ENCODE results near the gene ABLIM2.
"Not testable (repeated sequence)": the region's sequence is repeated elsewhere in the genome, so short reads cannot be mapped to it uniquely, and the experiment has no call there.

The ABLIM2 gene

DNA sequence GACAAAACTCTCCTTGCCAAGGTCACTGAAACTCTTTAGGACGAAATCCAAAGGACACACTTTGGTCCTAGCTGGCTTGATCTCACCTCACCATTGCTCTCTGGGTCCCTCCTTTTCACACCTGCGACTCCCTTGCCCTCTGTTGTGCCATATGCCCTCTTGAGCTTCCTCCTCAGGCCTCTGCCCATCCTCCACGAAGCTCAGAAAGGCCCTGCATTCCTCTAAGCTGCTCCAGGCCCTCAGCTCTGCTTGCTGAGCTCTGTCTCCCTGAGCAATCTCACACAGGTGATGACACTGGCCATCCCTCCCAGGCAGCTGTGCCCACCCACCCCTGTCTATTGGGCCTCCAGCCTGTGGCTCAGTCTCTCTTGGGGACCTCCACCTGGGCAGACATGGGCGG is 208.9 kb downstream of the ABLIM2 start:
- DNase-seq, result no peak
- intact Hi-C loops (cut with DNase I), result no loop called here

DNA sequence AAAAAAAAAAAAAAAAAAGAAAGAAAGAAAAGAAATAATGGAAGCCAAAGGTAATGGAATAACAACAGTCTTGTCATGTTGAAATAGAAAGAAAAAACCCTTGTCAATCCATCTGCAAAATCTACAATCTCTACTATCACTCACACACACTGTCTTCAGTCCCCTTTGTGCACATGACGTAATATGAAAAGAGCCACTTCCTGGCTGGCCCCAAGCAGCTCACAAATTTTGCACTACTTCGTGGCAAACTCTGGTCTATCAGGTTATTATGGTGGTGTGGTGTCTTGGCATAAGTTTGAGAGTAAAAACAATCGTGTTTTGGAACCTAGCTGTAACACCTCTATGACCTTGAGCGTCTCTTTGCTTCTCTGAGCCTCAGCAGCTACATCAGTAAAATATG is 210.7 kb downstream of the ABLIM2 start:
- intact Hi-C loops (cut with DNase I), result no loop called here
- no peak for DNase-seq

DNA sequence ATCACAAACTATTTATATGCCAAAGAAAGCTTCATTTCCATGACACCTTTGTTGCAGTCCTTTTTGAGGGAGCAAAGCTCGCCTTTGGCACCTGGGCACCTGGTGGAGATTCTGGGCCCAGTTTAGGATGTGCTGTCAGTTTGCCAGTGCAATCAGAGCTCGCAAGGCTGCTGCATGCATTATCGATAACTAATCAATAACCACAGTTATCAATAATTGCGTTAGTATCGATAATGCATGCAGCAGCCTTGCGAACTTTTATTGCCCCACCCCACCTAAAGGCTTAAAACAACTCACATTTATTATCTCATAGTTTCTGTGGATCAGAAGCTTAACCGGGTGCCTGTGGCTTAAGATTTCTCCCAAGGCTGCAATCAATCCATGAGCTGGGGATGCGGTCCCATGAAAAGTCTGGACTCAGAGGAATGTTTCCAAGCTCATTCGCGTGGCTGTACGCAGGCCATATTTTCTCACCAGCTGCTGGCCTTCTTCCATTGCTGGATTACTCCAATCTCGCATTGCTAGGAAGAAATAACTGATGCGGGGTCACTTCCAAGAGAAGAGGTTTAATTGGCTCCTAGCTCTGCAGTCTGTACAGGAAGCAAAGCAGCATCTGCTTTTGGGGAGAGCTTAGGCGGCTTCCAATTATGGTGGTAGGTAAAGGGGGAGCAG is 212.8 kb downstream of the ABLIM2 start:
- DNase-seq, result no peak
- intact Hi-C loops (cut with DNase I), result no loop called here

DNA sequence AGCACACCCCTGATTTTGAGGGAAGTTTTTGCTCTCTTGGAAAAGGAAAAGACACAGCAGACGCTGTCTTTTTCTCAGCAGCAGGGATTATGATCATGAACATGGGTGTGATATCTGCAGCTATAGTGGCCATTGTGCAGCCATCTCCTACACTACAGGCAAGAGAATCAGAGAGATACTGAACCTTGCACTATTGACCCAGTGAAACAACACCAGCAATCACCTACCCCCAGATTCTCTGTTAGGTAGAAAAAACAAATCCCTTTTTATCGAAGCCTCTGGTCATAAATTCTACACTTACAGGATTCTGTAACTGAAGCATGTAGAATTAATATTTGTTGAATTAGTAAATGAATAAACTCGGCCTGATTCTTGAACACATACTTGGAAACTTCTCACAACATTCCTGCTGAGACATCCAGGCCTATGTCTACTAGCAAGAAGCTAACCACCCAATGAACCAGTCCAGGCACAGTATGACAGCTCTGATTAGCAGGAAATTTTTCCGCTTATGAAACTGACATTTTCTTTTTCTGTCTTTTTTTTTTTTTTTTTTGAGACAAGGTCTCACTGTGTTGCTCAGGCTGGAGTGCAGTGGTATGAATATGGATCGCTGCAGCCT is 213.9 kb downstream of the ABLIM2 start:
- no peak for DNase-seq
- intact Hi-C loops (cut with DNase I), result no loop called here

DNA sequence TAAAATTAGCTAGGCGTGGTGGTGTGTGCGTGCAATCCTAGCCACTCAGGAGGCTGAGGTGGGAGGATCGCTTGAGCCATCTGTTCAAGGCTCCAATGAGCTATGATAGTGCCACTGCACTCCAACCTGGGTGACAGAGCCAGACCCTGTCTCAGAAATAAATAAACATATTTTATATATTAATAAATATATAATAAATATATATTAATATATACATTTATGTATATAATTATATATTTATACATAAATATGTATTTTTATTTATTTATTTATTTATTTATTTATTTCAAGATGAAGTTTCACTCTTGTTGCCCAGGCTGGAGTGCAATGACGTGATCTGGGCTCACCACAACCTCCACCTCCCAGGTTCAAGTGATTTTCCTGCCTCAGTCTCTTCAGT is 214.9 kb downstream of the ABLIM2 start:
- DNase-seq, result peak in 1 of 42 donors; percentile 19
- intact Hi-C loops (cut with DNase I), result not testable (repeated sequence)

DNA sequence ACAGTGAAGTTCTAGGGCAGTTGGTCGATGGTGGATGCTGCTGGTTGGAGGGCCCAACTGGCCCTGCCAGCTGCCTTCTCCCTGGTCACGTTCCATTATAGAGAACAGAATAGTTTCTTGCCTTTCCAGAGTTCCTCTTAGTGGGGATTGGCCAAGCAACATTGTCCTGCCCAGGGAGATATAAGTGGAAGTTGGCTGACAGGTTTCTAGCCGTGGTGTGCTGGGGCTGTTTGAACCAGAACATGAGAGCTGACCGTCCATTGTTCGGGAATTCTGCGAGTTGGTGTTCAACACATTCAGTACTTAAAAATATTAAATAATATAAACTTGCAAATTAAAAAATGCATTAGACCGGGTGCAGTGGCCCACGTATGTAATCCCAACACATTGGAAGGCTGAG is 215.4 kb downstream of the ABLIM2 start:
- intact Hi-C loops (cut with DNase I), result no loop called here
- peak in 1 of 42 donors; percentile 21 for DNase-seq

DNA sequence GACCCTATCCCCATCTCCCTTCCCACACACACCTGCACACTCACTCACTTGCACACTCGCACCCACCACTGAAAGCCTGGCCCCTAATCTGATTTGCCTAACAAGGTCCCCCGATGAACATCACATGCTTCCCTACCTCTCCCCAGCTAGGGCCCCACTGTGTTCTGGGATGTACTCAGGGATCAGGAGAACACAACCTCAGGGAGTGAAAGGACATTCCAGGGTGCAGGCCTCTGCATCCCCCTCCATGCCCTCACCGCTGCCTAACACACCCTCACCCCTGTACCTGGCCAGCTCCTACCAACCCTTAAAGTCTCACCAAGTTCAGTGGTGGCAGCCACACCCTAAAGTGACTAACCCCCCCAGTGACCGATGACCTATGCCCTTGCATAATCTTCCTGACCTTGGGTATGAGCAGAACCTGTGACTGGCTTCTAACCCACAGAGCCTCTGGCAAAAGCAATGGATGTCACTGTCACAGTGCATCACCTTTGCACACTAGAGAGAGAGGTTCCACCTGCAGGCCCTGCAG is 216.6 kb downstream of the ABLIM2 start:
- DNase-seq, result no peak
- intact Hi-C loops (cut with DNase I), result no loop called here

DNA sequence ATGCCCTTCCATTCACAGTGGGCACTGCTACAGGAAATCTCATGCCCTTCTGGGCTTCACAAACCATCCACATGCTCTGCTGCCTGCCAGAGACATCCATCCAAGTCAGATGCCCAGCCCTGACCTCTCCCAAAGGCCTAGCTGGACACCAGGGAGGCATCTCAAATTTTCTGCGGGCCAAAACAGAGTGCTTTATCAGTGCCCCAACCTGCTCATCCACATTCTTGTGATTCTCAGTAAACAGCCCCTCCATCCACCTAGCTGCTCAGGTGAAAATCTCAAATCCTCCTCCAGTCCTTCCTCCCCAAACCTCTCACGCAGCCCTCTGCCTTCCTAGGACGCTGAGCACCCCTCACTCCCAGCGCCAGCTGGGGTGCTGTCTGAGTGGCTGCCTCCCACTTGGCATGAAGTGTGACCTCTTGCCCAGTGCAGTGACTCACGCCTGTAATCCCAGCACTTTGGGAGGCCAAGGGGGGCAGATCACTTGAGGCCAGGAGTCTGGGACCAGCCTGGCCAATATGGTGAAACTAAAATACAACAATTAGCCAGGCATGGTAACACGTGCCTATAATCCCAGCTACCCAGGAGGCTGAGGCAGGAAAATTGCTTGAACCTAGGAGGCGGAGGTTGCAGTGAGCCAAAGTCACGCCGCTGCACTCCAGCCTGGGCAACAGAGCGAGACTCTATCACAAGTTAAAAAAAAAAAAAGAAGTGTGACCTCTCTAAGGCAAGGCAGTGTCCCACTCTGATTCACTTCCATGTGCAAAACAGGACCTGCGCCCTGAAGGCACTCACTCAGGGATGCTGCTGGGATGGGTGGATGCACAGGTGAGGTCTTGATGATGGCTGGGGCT is 217.3 kb downstream of the ABLIM2 start:
- peak in 1 of 42 donors; percentile 33 for DNase-seq
- intact Hi-C loops (cut with DNase I), result no loop called here

DNA sequence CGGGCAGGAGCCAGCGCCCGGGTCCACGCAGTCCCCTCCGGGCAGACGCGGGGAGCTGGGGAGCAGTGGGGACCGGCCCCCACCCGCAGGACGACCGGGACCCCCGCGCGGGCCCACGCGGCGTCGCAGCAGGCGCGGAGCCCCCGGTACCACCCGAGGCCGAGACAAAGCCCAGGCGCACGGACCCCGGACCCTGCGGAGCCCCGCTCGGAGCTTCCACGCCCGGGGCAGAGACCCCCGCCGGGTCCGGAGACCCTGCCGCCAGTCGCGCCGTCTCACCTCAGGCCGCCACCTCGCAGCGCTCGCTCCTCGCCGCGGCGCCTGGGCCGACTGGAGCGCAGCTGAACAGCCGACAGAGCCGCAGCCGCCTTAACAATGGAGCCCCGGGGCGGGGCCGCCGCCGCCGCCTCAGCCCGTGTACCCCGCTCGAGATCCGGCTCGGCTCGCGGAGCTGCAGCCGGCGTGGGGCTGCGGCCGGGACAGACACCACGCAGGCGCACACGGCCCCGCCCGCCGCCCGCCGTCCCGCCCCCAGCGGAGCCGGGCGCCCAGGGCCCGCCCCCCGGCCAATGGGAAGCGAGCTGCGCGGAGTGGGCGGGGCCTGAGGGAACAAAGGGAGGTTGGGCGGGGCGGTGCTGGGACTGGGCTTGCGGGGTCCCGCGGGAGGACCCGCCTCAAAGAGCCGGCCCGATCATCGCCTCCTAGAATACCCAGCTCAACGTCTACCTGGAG is 219.1 kb downstream of the ABLIM2 start, which contains the start of gene AFAP1:
Gene AFAP1, minus strand, starts transcription at position 485 of the 732 bp plus-strand sequence. CDS start 67,783 bp downstream, outside the sequence.
- peak; percentile 64 to 96 (median 91) for DNase-seq
- intact Hi-C loops (cut with DNase I), result no loop called here

DNA sequence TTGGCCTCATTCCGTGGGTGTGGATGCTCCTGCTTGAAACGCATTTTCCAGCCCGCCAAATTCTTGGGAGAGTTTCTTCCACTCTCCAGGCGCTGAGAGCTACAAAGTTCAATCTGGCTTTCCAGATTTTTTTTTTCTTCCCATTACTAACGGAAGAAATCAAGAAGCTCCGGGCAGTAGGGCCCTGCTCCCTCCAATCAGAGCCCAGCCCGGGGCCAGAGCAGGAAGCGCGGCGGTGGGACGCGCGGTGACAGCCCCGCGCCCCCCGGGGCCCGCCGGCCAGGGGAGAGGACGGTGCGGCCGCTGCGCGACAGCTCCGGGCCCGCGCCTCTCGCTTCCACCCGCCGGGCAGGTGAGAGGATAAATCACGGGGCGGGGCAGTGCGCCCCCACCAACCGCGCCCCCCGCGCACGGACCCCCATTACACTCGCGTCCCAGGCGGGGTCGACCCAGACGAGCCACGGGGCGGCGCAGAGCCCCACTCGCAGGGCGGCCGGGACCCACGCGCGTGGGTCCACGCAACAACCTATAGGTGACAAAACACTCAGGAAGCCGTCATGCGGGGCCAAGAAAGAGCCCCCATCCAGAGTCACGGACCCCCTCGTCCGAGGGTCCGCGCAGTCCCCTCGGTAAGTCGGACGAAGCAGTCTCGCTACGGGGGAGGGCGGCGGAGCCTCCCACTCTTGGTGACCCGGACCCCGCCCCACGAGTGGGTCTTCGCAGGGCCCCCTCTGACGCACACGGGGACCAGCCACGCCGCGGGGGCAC is 219.8 kb downstream of the ABLIM2 start:
- peak in 2 of 42 donors; percentile 16 to 45 for DNase-seq
- intact Hi-C loops (cut with DNase I), result no loop called here

DNA sequence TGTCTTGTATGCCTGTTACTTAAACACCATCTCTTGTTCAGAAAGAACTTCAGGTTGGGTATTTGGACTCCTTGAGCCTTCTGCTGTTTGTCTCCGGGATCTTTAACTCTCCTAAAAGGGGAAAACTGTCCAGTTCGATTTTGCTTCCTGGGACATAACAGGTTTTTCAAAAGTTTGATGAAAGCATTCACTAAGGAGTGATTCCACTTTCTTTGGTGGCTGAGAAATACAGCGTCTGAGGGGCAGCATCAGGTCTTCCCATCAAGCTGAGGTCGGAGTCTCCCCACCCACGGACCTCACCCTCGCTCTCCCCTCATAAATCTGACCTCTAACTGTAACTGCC is 220.4 kb downstream of the ABLIM2 start:
- intact Hi-C loops (cut with DNase I), result no loop called here
- DNase-seq, result no peak

DNA sequence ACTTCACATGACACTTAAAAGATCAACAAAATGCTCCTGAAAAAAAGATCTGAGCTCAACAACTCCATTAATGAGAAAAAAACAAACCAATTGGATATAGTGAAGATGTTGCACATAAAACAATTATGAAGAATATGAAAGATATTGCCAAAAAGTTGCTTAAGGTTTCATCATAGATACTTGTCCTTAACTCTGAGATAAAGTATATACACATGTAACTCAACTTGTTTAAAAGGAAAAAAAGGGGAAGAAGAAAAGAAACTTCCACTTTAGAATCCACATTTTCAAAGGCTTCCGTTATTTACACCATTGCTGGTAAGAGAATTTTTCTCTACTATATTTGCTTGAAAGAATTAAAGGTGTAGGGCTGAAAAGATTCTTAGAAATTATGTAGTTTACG is 221.6 kb downstream of the ABLIM2 start:
- intact Hi-C loops (cut with DNase I), result no loop called here
- DNase-seq, result no peak

DNA sequence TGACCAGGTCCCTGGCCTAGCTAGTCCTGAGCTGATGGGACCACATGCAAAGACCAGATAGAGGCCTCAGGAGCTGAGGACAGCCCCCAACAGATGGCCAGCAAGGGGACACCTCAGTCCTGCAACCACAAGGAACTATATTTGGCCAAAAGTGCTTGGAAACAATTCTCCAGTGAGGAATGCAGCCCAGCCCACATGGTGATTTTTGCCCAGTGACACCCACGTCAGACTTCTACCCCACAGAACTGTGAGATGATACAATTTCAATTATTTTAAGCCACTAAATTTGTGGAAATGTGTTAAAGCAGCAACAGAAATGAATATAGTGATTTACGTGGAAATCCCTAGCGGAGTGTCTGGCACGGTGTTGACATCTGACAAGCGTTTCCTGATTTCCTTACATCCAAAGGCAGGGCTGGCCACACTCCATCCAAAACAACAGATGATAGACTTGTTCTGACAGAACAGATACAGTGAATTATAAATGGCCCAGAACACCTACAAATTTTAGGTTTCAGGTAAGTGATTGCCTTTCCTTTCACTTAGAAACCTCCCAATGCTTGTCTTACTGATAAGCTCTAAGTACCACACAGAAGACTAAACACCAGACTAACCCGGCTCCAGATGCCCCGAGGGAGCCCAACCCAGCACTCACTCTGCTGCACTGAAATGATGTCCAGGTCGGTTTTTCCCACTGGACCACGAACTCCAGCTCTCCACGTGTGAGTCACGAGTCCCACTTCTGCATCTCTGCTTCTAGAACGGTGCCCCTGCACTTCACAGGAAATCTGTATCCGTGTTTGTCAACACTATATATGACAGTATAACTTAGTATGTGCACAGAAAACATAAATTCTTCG is 224.7 kb downstream of the ABLIM2 start:
- intact Hi-C loops (cut with DNase I), result no loop called here
- peak in 1 of 42 donors; percentile 26 for DNase-seq

DNA sequence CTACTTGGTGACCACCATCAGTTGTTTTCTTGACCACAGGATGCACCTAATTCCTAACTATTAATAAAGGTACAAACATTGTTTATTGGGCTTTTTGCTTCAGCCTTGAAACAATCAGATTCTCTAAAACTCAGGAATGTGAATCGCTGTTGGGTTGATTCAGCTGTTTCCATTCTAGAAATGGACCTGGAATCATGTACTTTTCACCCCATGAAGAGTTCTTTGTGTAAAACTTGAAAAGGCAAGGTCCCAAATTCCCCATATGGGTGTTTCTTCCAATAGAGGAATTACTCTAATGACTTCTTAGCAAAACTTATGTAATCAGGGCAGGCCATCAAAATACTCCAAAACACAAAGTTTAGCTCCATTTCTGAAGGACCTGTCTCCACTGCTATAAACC is 226.3 kb downstream of the ABLIM2 start:
- intact Hi-C loops (cut with DNase I), result no loop called here
- DNase-seq, result no peak

DNA sequence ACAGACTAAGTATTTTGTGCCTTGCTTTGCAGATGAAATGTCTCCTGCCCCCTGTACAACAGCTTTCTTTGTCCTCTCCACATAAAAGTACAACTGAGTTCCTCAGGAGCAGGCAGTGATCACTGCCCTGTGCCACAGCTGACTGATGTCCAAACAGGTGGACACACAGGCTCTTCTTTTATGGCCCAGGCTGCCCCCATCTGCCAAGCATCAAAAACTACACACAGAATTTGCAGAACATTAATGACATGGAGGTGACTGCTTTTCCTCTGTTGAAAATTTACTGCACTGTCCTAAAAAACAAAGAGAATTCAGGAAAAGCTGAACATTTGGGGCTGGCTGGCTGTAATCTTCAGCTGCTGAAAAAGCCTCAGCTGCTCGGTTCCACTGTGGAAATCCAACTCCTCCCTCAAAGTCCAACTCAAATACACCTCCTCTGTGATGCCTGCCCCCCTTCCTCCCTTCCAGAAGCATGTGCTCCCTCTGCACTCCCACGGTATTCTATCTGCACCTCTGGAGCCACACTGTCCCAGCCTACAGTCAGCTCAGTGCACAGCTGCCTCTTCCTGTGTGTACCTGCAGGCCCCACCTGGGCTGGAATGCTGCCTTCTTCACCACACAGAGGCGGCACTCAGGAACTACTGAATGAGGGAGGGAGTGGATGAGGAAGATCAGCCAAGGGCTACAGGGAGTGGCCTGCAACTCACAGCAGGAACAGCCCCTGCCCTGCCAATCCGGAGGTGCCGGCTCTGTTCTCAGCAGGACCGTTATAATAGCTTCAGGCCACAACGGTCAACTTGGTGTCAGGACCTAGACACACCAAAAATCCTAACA is 229.3 kb downstream of the ABLIM2 start:
- peak in 26 of 42 donors; percentile 19 to 76 (median 45) for DNase-seq
- intact Hi-C loops (cut with DNase I), result no loop called here

DNA sequence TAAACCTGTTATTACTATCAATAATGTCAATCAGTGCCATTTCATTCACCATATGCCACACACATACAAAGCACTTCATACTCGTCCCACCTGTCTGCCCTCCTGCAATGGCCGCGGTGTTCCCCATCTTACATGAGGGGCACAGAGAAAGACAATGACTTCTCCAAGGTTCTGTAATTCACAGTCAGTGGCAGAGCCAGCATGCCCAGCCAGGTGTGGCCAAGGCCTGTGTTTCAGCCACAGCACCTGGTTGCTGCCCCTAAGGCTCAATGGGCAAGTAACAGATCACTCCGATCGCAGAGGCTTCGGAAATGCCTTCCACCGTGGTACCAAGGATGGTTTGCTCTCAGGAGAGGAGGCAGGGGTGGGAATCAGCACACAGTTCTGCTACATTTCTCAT is 229.9 kb downstream of the ABLIM2 start:
- intact Hi-C loops (cut with DNase I), result no loop called here
- DNase-seq, result peak in 1 of 42 donors; percentile 34

DNA sequence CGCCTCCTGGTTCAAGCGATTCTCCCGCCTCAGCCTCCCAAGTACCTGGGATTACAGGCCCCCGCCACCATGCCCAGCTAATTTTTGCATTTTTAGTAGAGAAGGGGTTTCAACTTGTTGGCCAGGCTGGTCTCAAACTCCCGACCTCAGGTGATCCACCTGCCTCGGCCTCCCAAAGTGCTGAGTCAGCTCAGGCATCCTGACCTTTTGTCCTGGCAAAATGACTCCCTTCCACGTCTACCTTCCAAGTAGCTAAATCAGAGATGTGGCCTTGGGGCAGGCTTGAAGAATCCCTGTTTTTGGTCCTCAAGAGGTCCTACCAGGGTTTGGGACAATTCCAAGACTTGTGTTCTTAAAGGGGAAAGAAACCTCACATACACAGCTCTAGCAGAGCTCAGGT is 231.8 kb downstream of the ABLIM2 start:
- intact Hi-C loops (cut with DNase I), result no loop called here
- DNase-seq, result no peak
